GM12873 (cell line): ENCODE measurements around the gene EMX1.

Experiments
- TF ChIP-seq, protein P1 (sequence below): IDR thresholded peaks from 2 replicates; pipeline ENCODE4 v1.5.1; 2012; ENCODE audit warnings: low read depth, mild to moderate bottlenecking, moderate library complexity, low read length, control low read depth; ENCODE audit not compliant: insufficient read depth; ENCODE audit errors: missing control alignments

EMX1 gene

DNA sequence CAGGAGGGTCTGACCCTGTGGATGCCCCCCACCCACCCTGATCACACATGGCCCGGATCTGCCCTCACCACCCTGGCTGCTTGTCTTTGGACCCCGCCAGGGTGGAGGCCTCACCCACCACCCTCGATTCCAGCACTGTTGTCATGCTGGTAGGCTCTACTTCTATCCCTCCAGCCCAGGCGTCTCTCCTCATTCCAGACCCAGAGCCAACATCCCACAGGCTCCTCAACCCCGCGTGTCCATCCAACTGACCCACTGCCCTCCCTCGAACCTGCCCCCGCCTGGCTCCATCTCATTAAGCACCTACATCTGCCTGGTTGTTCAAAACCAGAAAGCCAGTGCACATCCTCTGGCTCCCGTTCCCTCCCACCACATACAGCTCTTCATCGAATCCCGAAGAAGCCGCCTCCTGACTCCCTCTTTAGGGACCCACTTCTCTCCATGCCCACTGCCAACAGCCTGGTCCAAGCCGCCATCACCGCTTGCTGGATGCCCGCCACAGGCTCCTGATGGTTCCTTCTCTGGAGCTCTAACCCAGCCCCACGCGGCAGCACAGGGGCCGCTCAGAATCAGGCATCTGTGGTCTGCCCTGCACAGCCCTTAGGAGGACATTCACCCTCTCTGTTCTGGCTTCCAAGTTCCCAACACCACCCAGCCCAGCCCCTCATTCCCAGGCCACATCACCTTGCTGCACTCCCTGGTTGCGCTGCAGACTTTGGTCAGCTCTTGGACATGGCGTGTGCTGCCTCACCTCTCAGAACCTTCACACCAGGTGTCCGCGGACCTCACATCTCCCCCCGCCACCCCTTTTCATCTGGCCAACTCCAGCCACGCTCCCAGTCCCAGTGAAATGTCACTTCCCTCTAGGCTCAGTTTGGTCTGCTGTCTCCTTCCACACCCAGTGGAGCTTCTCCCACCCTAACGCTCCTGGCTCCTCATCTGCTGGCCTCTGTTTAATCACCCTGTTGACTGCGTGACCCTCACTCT, 43.0 kb downstream of the EMX1 start:
- TF ChIP-seq, protein P1, sequence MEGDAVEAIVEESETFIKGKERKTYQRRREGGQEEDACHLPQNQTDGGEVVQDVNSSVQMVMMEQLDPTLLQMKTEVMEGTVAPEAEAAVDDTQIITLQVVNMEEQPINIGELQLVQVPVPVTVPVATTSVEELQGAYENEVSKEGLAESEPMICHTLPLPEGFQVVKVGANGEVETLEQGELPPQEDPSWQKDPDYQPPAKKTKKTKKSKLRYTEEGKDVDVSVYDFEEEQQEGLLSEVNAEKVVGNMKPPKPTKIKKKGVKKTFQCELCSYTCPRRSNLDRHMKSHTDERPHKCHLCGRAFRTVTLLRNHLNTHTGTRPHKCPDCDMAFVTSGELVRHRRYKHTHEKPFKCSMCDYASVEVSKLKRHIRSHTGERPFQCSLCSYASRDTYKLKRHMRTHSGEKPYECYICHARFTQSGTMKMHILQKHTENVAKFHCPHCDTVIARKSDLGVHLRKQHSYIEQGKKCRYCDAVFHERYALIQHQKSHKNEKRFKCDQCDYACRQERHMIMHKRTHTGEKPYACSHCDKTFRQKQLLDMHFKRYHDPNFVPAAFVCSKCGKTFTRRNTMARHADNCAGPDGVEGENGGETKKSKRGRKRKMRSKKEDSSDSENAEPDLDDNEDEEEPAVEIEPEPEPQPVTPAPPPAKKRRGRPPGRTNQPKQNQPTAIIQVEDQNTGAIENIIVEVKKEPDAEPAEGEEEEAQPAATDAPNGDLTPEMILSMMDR: no peak

DNA sequence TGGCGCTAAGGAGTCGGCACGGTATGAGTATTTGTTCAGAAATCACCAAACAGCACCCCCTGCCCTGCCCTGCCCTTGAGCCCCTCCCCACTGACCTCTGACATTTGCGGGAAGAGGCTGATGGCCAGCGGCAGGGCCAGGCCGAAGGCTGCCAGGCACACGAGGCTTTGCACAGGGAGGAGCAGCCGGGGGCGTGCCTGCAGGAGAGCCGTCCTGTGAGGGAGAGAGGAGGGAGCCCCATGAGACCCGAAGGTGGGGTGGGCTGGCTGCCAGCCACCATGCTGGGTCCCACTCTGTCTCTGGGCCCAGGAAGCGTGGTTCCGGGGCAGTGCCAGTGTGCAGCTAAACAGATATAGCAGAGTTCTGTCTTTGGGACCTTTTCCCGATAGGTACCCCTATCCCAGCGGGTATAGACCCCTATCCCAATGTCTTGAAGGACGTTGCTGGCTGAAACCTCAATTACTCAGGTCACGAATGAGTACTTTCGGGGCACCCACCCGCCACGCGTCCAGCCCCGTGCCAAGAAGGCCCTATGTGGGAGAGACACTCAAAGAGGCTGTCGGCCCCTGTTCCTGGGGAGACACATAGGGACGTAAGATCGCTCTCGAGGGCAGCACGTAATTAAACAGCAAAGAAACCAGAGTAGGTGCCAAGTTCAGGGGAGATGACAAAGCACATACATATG, 43.9 kb downstream of the EMX1 start:
- TF ChIP-seq, protein P1: no peak

DNA sequence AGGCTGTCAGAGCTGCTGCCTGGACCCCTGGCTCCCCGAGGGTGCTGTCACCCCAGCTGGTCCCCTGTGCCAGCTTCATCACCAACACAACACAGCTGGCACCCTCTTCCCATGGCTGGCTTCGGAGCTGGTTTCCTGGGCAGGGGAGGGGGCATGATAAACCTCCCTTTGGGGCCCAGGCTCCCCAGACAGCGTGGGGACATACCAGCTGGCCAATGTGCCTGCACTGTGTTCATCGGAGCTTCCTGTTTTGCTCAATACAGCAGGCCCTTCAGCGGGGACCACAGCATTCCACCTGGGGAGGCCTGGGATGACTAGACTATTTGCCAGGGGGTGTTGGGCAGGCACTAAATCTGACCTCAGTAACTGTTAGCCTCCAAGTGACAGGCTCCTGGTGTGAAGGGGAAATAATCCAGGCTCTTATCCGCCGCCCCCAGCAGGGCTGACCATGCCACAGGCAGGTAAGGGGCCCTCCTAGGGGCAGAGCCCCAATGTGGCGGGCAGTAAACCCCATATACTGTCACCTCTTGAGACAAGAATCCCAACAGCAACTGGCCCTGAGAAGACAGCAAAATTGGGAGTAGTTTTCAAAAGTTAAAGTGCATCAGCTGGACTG, 44.6 kb downstream of the EMX1 start:
- TF ChIP-seq, protein P1: no peak

DNA sequence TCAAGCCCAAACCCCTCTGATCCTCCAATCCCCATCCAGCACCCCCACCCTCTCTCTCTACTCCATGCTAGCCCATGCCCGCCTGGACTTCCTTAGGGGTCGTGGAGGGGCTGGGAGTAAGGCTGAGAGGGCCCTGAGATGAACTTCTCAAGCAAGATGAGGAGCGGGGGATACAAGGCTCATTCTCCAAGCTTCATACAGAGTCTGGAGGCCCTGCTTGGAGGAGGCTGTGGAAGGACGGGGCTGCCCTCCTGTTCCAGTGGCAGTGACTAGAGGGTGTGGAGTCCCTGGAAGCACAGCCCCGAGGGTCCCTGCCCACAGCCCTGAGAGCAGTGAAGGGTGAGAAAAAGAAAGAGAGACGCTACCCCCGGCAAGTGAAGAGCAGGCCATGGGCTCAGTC, 45.6 kb downstream of the EMX1 start:
- TF ChIP-seq, protein P1: no peak

DNA sequence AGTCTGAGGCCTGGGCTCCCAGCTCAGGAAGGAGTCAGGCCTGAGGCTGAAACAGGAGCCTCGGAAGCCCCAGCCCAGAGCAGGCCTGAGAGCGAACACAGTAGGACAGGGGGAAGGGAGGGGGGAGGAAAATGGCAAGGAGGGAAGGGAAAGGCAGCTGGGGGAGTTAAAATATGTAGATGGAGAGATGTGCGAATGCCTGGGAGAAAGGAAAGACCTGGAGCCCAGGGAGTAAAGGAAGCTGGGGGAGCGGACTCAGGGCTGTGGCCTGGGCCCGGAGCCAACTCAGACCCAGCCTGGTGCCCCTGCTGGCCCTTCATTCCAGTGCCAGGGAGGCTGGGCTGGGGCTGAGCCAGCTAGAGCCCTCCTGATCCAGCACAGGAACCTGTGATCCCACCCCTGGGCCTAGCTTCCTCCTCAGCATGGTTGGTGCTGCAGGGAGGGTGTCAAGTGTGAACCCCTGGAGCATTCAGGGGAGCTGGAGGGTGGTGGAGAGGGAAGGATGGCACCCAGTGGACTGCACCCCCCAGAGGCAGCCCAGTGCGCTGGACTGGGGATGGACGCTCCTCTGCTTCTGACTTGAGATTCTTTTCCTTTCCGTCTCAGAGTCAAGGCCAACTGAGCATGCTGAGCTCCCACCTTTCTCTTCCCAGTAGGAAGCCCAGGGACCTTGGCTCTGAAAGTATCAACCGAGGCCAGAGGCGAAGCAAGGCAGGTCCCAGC, 46.3 kb downstream of the EMX1 start:
- TF ChIP-seq, protein P1: no peak

DNA sequence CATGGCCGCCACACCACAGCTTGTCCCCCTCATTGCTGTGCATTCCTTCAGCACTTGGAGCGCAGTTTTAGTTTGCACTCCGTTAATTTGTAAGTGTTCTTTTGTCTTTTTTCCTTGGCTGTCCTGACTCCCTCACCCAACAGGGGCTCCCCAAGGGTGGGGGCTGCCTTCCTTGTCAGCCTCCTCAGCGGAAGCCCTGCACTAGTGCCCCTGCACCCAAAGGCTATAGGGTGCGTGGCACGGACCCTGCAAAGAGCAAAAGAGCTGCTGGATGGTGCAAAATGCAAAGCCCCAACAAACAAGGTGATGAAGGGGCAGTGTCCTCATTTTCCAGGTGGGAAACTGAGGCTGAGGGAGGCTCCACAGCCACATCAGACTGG, 46.8 kb downstream of the EMX1 start:
- TF ChIP-seq, protein P1: no peak
